ENCODE data around the gene IL11. TPM values are rescaled to one million over a fixed set of nuclear protein-coding genes. Genes with fewer than 3 reads are reported as not detected.

The IL11 gene
- total and polyA plus RNA-seq, 2 of the 8 experiments (the other 6 are each of a cell fraction or from before 2014, with no cell fraction given): 1.7 to 2.8 TPM

DNA sequence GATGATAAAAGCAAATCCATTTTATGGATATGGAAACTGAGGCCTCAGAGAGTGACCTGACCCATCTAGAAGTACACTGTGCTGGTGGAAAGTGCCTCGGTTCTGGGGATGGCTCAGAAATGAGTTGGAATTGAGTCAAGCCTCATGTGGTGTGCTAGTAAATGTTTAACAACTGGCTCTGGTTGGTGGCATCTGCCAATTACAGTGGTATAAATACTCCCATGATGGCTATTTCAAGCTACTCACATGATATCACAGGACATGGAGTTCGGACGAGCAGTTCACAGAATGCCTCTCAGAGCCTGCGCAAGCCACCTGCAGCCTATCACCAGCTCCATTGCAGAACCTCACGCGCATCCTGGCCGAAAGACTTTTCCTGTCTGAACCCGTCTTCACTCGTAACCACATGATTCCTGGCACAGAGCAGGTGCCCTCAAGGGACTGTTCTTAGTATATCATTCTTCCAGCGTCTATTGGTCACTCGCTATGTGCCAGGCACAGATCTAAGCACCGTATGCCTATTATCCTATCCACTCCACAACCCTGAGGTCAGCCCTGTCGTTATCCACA lies 54.2 kb downstream of the IL11 start:
- Histone ChIP-seq H2AK5ac (ENCODE audit: low read depth, low read length) (no peak overlapping the region), H4K5ac (ENCODE audit: insufficient read length, low read depth, low read length) (no peak overlapping the region), H3K14ac (ENCODE audit: insufficient read length) (no peak overlapping the region), H3K23ac (ENCODE audit: insufficient read length) (no peak overlapping the region), H2AFZ (ENCODE audit: low read length) (no peak overlapping the region), H3K36me3 (ENCODE audit: control insufficient read depth in 2 of 4, insufficient read depth in 4 of 4, low read length in 3 of 4) (peaks cover 0 to 5% (median 0%) of the 10 kb centered on the region in 4 experiments; a peak in 1 of 8 replicates), H2BK15ac (ENCODE audit: low read length) (no peak overlapping the region), H2BK12ac (ENCODE audit: low read depth, low read length) (no peak overlapping the region), H3K4me3 (ENCODE audit: extremely low read depth in 1 of 4, insufficient read depth in 2 of 4, low read depth in 3 of 4, low read length in 4 of 4) (no peak overlapping the region), H3K9ac (replicated peaks in 1 of 4; ENCODE audit: extremely low read depth in 1 of 4, low read depth in 3 of 4, low read length in 3 of 4) (no peak overlapping the region), H3K18ac (ENCODE audit: extremely low read depth, low read length) (no peak overlapping the region), H2BK20ac (ENCODE audit: low read length) (no peak overlapping the region), H2BK120ac (replicated peaks; ENCODE audit: low read depth, low read length) (no peak overlapping the region), H3K9me3 (ENCODE audit: insufficient read depth in 2 of 2, low read depth in 1 of 2, low read length in 1 of 2) (no peaks in the 10 kb centered on the region), H4K91ac (replicated peaks; ENCODE audit: insufficient read length, low read length) (no peak overlapping the region), H3K4ac (replicated peaks; ENCODE audit: insufficient read length, low read depth, low read length) (no peak overlapping the region), H3K23me2 (ENCODE audit: low read depth, low read length) (peaks cover 2% of the 10 kb centered on the region; the same call in 1 of the 2 replicates), H3K4me1 (replicated peaks in 1 of 4; ENCODE audit: control insufficient read depth in 3 of 4, insufficient read depth in 4 of 4, low read length in 3 of 4) (peaks cover 0 to 5% (median 2%) of the 10 kb centered on the region in 4 experiments; a peak in 5 of 7 replicates), H2BK5ac (ENCODE audit: low read depth, low read length) (no peak overlapping the region), H4K20me1 (replicated peaks in 1 of 2; ENCODE audit: control insufficient read depth in 1 of 2, insufficient read depth in 2 of 2, low read length in 2 of 2) (no peaks in the 10 kb centered on the region), H3K79me1 (ENCODE audit: low read depth, low read length) (no peaks in the 10 kb centered on the region), H3K79me2 (ENCODE audit: control insufficient read depth in 1 of 2, insufficient read depth in 2 of 2, low read length in 2 of 2) (no peaks in the 10 kb centered on the region), H4K8ac (ENCODE audit: extremely low read depth, insufficient read depth, low read length) (no peak overlapping the region; the same call in 1 of the 2 replicates), H3K56ac (replicated peaks; ENCODE audit: insufficient read length, low read depth, low read length) (no peak overlapping the region), H3K27ac (ENCODE audit: low read depth, low read length) (no peak overlapping the region), H3K27me3 (replicated peaks in 1 of 4; ENCODE audit: control insufficient read depth in 3 of 4, extremely low read depth in 1 of 4, insufficient read depth in 3 of 4, low read length in 3 of 4) (no peaks in the 10 kb centered on the region), H3K4me2 (ENCODE audit: insufficient read depth in 1 of 2, low read depth in 2 of 2, low read length in 2 of 2) (no peak overlapping the region)
- ChIA-PET CTCF (ENCODE audit: partially characterized antibody) (interaction anchor here (1.0 to 3.1 kb wide), 5 partner anchors 12 to 43 kb away, joined by 3 to 7 read pairs (median 4); no protein-coding TSS in a partner anchor), POLR2A (ENCODE audit: partially characterized antibody) (interaction anchor here (0.8 to 3.8 kb wide), 8 partner anchors 10 to 92 kb away, joined by 3 to 17 read pairs (median 6); partner anchors contain the start of genes KMT5C, RPL28 and UBE2S)
- 93% methylated on average over 13 of the region's 13 CpGs; no CpG with 5 or more reads in 1 of the 2 experiments for WGBS, 2 experiments (ENCODE audit: extremely low coverage in 1 of 2, insufficient coverage in 1 of 2, insufficient read length in 1 of 2, insufficient replicate concordance in 2 of 2, low coverage in 1 of 2, low lambda C conversion rate in 2 of 2, missing lambda C conversion rate in 1 of 2)
- DNase-seq (ENCODE audit: low read depth in 1 of 2, low spot score in 2 of 2): no peak
- TF ChIP-seq SP1 (IDR thresholded peaks at IDR 0.05; ENCODE audit: low read depth, low read length): no peak
- TF ChIP-seq SIN3A (conservative IDR thresholded peaks at IDR 0.05 in 1 of 2, IDR thresholded peaks at IDR 0.05 in 1 of 2; ENCODE audit: low read depth in 1 of 2, low read length in 2 of 2): no peak
- TF ChIP-seq CBX8 (IDR thresholded peaks at IDR 0.05; ENCODE audit: borderline replicate concordance, low read depth, low read length): no peak
- no peak for TF ChIP-seq CTBP2 (IDR thresholded peaks at IDR 0.05; ENCODE audit: borderline replicate concordance, insufficient read depth, insufficient read length, low read length)
- TF ChIP-seq SAP30 (IDR thresholded peaks at IDR 0.05; ENCODE audit: insufficient read depth, insufficient replicate concordance, low read length): no peak
- FAIRE-seq: no peak
